GM12891 (cell line): ENCODE measurements around the gene S100B. TPM values are rescaled to one million over a fixed set of nuclear protein-coding genes. Genes with fewer than 3 reads are reported as not detected.

Experiments used
- DNase-seq: peaks from one replicate; pipeline ENCODE4 v3.0.0; 2011; ENCODE audit warnings: low spot score; ENCODE audit not compliant: insufficient read length
- FAIRE-seq: peaks from 2 replicates; lab custom pipeline; 2011; peaks lifted over from hg19 to GRCh38; lab: Jason Lieb, UNC
- PAX5 ChIP-seq: IDR thresholded peaks from 2 replicates; pipeline ENCODE4 v1.6.1; 2011; ENCODE audit warnings: low read length, moderate library complexity, mild to moderate bottlenecking; ENCODE audit not compliant: insufficient read depth, severe bottlenecking
- POLR2A ChIP-seq: IDR thresholded peaks from 2 replicates; pipeline ENCODE4 v1.6.1; 2011; ENCODE audit warnings: low read depth, low read length, control low read depth
- POLR2AphosphoS5 ChIP-seq: IDR thresholded peaks from 2 replicates; pipeline ENCODE4 v1.6.1; 2011; ENCODE audit warnings: low read depth, low read length, control low read depth
- POU2F2 ChIP-seq: IDR thresholded peaks from 2 replicates; pipeline ENCODE4 v1.6.1; 2011; ENCODE audit warnings: low read depth, mild to moderate bottlenecking, control low read depth, low read length, moderate library complexity
- SPI1 ChIP-seq: IDR thresholded peaks from 2 replicates; pipeline ENCODE4 v1.6.1; 2011; ENCODE audit warnings: low read depth, low read length, control low read depth
- TAF1 ChIP-seq: IDR thresholded peaks from 2 replicates; pipeline ENCODE4 v1.6.1; 2011; ENCODE audit warnings: low read depth, low read length, control low read depth
- polyA plus RNA-seq: library from polyadenylated mRNA; unstranded; fragments of >200 nt; gene quantifications from one replicate; pipeline ENCODE4 v1.2.1, GENCODE V29; 2012; ENCODE audit warnings: low read depth, missing spikeins, inconsistent platforms; ENCODE audit not compliant: missing spikeins

S100B gene
- polyA plus RNA-seq: 0.18 TPM

- no peak for FAIRE-seq
- no peak for TF ChIP-seq POLR2AphosphoS5
- TF ChIP-seq POU2F2: no peak
- TF ChIP-seq POLR2A: no peak
- DNase-seq: no peak
Observed at GRCh38 chr21:46604975-46605766, at the start of gene S100B. TSS of gene S100B (minus strand) at chr21:46605082. CDS start at chr21:46602415, 2,667 bp downstream.

GRCh38 chr21:46651121-46651520 is 46.2 kb upstream of the S100B start:
- TF ChIP-seq PAX5: no peak
- DNase-seq (no peak), FAIRE-seq (no peak)

GRCh38 chr21:46650476-46651098 is 45.7 kb upstream of the S100B start:
- DNase-seq (no peak), FAIRE-seq (no peak)
- no peak for TF ChIP-seq POLR2AphosphoS5
- TF ChIP-seq POU2F2: no peak
- TF ChIP-seq TAF1: no peak
- no peak for TF ChIP-seq SPI1
- TF ChIP-seq PAX5: no peak

DNA sequence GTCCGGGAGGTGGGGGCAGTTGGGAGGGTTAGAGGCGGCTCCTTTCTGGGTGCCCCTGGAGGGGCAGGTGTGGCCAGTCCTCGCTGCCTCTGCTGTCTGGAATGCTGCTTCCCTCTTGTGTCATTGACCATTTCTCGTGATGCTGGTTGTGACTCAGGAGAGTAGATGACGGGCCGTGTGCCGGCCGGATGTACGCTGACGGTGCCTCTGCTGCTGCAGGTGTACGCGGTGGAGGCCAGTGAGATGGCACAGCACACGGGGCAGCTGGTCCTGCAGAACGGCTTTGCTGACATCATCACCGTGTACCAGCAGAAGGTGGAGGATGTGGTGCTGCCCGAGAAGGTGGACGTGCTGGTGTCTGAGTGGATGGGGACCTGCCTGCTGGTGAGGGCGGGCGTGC is 44.5 kb upstream of the S100B start:
- TF ChIP-seq TAF1 (no peak), SPI1 (no peak), POLR2AphosphoS5 (no peak), PAX5 (no peak), POU2F2 (no peak), POLR2A (no peak)
- no peak for FAIRE-seq
- DNase-seq: no peak

DNA sequence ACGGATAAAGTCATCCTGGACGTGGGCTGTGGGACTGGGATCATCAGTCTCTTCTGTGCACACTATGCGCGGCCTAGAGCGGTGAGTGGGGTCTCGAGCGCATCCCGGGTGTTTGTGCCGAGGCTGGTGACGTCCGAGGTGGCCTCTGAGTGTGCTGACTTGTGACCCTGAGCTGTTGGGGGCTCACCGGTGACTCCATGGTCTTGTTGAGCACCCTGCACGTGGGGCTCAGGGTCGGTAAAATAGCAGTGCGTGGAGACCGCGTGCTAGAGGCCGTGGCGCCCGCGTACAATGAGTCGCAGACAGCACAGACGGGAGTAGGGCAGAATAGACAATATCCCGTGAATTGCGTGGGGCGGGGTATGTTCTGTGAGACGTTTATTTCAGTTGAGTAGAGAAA is 43.7 kb upstream of the S100B start:
- TF ChIP-seq TAF1 (no peak), POLR2AphosphoS5 (no peak), POLR2A (no peak)

GRCh38 chr21:46646541-46647154 is 41.8 kb upstream of the S100B start:
- no peak for DNase-seq
- FAIRE-seq: no peak
- TF ChIP-seq TAF1: no peak
- no peak for TF ChIP-seq SPI1
- TF ChIP-seq POLR2AphosphoS5: no peak
- TF ChIP-seq POU2F2: no peak
- no peak for TF ChIP-seq POLR2A
- no peak for TF ChIP-seq PAX5

More for the DNA sequence above, 43.7 kb upstream of the S100B start:
- DNase-seq (no peak), FAIRE-seq (no peak)

DNA sequence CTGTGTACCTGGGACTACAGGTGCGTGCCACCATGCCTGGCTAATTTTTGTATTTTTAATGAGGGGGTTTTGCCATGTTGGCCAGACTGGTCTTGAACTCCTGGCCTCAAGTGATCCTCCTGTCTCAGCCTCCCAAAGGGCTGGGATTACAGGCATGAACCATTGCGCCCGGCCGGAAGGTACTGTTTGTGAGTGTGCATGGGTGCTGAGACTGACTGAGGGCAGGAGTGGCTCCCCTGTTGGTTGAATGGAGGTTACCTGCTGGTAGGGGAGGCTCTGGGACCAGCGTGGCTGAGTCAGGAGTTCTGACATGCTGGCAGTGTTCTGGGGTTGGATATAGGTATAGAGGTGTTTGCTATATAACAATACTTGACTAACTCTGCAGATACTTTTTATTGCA is 41.0 kb upstream of the S100B start:
- no peak for FAIRE-seq
- TF ChIP-seq POLR2AphosphoS5 (no peak), SPI1 (no peak), POU2F2 (no peak), POLR2A (no peak), TAF1 (no peak), PAX5 (no peak)
- DNase-seq: no peak

DNA sequence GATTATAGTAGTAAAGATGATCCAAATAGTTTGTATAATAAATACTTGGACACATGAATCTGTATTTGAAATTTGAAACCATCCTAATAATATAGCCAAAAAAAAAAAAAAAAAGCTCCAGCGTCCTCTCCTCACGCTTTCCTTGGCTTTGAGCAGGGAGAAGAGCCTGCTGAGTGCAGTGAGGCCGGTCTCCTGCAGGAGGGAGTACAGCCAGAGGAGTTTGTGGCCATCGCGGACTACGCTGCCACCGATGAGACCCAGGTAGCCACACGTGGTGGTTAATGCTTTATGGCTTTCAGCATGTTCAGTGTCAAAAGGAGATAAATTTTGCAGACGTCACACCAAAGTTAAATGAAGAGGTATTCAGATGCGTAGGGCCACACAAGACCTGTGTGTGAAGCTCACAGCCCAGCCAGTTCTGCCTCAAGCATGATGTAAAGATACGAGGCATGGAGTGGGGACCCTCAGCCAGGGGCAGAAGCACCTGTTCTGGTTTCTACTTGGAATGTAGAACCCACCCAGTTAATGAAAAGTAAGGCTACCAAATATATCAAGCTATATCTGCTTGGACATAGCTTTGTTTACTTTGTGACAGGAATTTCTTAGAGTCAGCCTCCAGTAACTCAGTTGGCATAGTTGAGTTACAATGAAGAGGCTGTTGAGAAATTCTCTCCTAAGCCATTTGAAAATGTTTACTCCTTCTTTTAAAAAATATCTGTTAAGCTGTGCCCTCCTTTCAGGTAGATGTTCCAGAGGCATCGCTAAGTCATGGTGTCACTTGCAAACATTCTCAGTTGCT is 38.7 kb upstream of the S100B start:
- TF ChIP-seq POLR2A: no peak
- no peak for TF ChIP-seq TAF1
- TF ChIP-seq POU2F2: no peak
- no peak for TF ChIP-seq PAX5
- no peak for TF ChIP-seq POLR2AphosphoS5
- no peak for TF ChIP-seq SPI1
- DNase-seq (no peak), FAIRE-seq (no peak)

- DNase-seq: no peak
- TF ChIP-seq PAX5 (no peak), TAF1 (no peak), SPI1 (no peak), POU2F2 (no peak), POLR2A (no peak), POLR2AphosphoS5 (no peak)
- no peak for FAIRE-seq
Observed at GRCh38 chr21:46641656-46642055, 36.8 kb upstream of the S100B start.
